AG04450 (cell line): ENCODE measurements around the gene TMEM106B. TPM values are rescaled to one million over a fixed set of nuclear protein-coding genes. Genes with fewer than 3 reads are reported as not detected.

Source experiments
- CTCF ChIA-PET: fragments of 300-600, 350-600 bp; formaldehyde crosslinking; extraction: SDS; loops from one replicate; lab custom pipeline; 2022; ENCODE audit warnings: antibody characterized with exemption, inconsistent platforms; lab: Charles Lee
- POLR2A ChIA-PET: fragments of 350-600 bp; formaldehyde crosslinking; extraction: SDS; loops from one replicate; lab custom pipeline; 2021; ENCODE audit warnings: antibody characterized with exemption, inconsistent platforms; lab: Yijun Ruan, JAX
- DNase-seq: peaks from one replicate; pipeline ENCODE4 v3.0.0-alpha.2; 2011; ENCODE audit warnings: low read depth, low spot score
- H3K27ac ChIP-seq: one replicate; pipeline ENCODE4 v1.5.1; 2012; ENCODE audit warnings: low read depth, low read length, control low read depth
- H3K27me3 ChIP-seq: one replicate; pipeline ENCODE4 v1.6.0; 2012; ENCODE audit warnings: low read length; ENCODE audit not compliant: control insufficient read depth, insufficient read depth
- H3K4me3 ChIP-seq: 2 replicates; pipeline ENCODE4 v1.5.1; 2011; ENCODE audit warnings: mild to moderate bottlenecking, low read depth, low read length, control low read depth
- H3K9me3 ChIP-seq: 2 replicates; pipeline ENCODE4 v1.5.1; 2012; ENCODE audit warnings: low read length; ENCODE audit not compliant: control insufficient read depth, insufficient read depth
- polyA plus RNA-seq: library from polyadenylated mRNA; depleted of rRNA; stranded (reverse); fragments of >200 nt; gene quantifications from 2 replicates; pipeline ENCODE4 v1.2.3, GENCODE V29; 2011
- TF ChIP-seq, protein P1 (sequence below): IDR thresholded peaks from 2 replicates; pipeline ENCODE4 v1.5.1; 2011; ENCODE audit warnings: low read depth, low read length, control low read depth, inconsistent platforms

The TMEM106B gene
- polyA plus RNA-seq, 1 experiment, result 58.0 TPM

DNA sequence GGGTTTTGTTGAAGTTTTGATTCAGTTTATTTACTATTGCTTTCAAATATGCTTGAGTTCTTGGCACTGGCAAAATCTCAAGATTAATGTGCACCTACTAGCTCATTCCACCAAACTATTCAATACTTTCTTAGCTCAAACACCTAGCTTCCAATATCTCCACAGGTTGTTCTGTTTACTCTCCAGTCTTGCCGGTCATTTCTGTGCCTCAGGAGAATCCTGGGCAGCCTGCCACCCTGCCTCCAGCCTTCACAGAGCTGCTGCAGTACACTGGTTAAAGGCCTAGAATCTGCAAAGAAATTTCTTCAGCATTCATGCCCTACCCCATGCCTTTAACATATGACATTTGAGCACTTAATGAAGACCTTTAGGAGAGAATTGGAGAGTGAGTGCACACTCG is 4.0 kb upstream of the TMEM106B start:
- ChIA-PET CTCF (no interaction called here), POLR2A (no interaction called here)

GRCh38 chr7:12209221-12209620 is 1.9 kb upstream of the TMEM106B start:
- Histone ChIP-seq H3K4me3 (no peak overlapping the region), H3K27me3 (no peaks in the 10 kb centered on the region), H3K9me3 (no peaks in the 10 kb centered on the region), H3K27ac (no peak overlapping the region)
- no peak for DNase-seq
- ChIA-PET CTCF (no interaction called here), POLR2A (no interaction called here)
- TF ChIP-seq, protein P1, sequence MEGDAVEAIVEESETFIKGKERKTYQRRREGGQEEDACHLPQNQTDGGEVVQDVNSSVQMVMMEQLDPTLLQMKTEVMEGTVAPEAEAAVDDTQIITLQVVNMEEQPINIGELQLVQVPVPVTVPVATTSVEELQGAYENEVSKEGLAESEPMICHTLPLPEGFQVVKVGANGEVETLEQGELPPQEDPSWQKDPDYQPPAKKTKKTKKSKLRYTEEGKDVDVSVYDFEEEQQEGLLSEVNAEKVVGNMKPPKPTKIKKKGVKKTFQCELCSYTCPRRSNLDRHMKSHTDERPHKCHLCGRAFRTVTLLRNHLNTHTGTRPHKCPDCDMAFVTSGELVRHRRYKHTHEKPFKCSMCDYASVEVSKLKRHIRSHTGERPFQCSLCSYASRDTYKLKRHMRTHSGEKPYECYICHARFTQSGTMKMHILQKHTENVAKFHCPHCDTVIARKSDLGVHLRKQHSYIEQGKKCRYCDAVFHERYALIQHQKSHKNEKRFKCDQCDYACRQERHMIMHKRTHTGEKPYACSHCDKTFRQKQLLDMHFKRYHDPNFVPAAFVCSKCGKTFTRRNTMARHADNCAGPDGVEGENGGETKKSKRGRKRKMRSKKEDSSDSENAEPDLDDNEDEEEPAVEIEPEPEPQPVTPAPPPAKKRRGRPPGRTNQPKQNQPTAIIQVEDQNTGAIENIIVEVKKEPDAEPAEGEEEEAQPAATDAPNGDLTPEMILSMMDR, result no peak

More for the DNA sequence above, 4.0 kb upstream of the TMEM106B start:
- Histone ChIP-seq H3K9me3 (no peaks in the 10 kb centered on the region), H3K4me3 (no peak overlapping the region), H3K27me3 (no peaks in the 10 kb centered on the region), H3K27ac (no peak overlapping the region)
- TF ChIP-seq, protein P1, result no peak
- no peak for DNase-seq

DNA sequence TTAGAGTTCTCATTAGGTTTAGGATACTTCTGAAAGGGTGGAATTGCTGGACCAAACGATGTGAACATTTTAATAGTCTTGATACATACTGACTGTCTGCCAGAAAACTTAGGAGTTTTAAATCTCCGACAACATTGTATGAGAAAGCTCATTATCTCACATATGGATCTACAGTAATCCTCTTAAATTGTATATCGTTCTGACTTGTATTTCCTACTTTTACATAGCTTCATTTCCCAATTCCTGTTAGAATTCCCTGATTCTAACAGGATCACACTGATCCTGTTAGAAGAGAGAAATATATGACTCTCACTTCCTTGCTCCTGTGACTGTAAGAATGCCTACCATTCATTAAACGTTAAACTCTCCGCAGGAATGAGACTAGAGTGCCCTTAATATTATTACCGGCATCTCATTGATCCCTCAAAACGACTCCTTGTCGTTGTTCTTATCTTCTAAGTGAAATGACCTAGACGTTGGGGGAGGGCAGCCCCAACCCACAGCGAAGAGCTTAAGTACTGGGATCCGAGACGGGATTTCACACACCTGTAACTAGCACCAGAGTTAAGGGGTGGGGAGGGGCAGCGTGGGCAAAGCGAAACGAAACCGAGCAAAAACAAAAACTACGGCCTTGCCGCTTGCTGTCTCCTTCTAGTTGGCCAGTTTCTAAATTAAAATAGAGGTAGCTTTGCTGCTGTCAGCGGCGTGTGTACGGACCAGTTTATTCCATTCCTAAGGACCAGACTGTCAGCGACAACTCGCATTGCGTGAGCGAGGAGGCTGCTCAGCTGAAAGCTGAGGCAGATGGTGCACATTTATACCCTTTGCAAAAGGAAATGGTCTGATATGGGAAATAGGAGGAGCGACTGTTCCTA is 678 bp upstream of the TMEM106B start:
- no peaks in the 10 kb centered on the region for H3K27me3 ChIP-seq
- H3K27ac ChIP-seq, result no peak overlapping the region
- H3K9me3 ChIP-seq, result no peaks in the 10 kb centered on the region
- POLR2A ChIA-PET, result interaction anchor here (0.6 to 0.7 kb wide), 2 partner anchors 9 to 19 kb away, joined by 4 to 6 read pairs; no protein-coding TSS in a partner anchor
- no peak for DNase-seq
- CTCF ChIA-PET, result interaction anchor here (0.6 to 1.2 kb wide), 3 partner anchors 9 to 141 kb away, joined by 3 read pairs; no protein-coding TSS in a partner anchor
- H3K4me3 ChIP-seq, result peak overlapping the region; percentile 86
- TF ChIP-seq, protein P1, result no peak

GRCh38 chr7:12211711-12212485 is 804 bp downstream of the TMEM106B start:
- Histone ChIP-seq H3K27me3 (no peaks in the 10 kb centered on the region), H3K4me3 (peak overlapping the region; percentile 86), H3K9me3 (no peaks in the 10 kb centered on the region), H3K27ac (peak overlapping the region; percentile 48)
- DNase-seq, result no peak
- CTCF ChIA-PET, result interaction anchor here (1.4 kb wide), 1 partner anchor 143 kb away, joined by 3 read pairs; no protein-coding TSS in a partner anchor
- TF ChIP-seq, protein P1, result no peak
- POLR2A ChIA-PET, result interaction anchor here (0.6 to 0.7 kb wide), 2 partner anchors 498 to 504 kb away, joined by 3 read pairs; no protein-coding TSS in a partner anchor
